Sigmoid colon (tissue), 4 donors: ENCODE measurements around the gene CBLB.

Experiments
- CTCF ChIP-seq, 4 experiments: fragments of 450-650 bp in 3 of 4; fragments of 200-600 bp in 1 of 4; IDR thresholded peaks; one replicate each; pipeline ENCODE4 v1.5.1; 2016 to 2019; ENCODE audit warnings: antibody characterized with exemption in 4 of 4, mild to moderate bottlenecking in 3 of 4, moderate library complexity in 2 of 4
- POLR2AphosphoS5 ChIP-seq, 4 donors: sonication (generic); formaldehyde crosslinking; IDR thresholded peaks; one replicate each; pipeline ENCODE4 v1.6.1; 2017; ENCODE audit warnings: antibody characterized with exemption in 4 of 4

DNA sequence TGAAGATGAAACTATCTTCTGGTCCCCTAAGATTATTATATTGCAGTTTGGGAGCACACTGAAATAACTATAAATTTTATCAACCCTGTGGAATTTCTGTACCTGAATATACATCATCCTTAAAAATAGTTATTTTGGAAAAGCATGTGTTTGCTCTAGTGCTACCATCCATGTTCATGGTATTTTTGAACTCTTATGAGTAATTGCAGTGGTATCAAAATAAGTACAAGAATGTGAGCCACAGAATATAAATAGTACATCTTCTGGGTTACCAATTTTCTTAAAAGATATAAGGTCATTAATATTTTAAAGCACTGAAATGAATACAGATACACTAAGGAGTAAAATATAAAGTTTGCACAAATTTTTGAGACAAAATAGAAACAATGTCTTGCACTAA, 206.5 kb downstream of the CBLB start:
- no peak for TF ChIP-seq POLR2AphosphoS5 (IDR thresholded peaks at IDR 0.05)
- TF ChIP-seq CTCF (IDR thresholded peaks at IDR 0.05): no peak
